ENCODE data around the gene BEGAIN.

- TF ChIP-seq CTCF (IDR thresholded peaks at IDR 0.05; ENCODE audit: low read depth, low read length), result no peak
- no peak for TF ChIP-seq POLR2A (IDR thresholded peaks at IDR 0.05; ENCODE audit: extremely low read depth, insufficient read length)
- TF ChIP-seq MYC (IDR thresholded peaks at IDR 0.05; ENCODE audit: low read depth, low read length), result no peak
Observed at GRCh38 chr14:100557658-100558057, 29.6 kb downstream of the BEGAIN start.

Data from NB4 (cell line).